ENCODE data around the gene ERMP1. TPM values are rescaled to one million over a fixed set of nuclear protein-coding genes. Genes with fewer than 3 reads are reported as not detected.
A peak's percentile ranks its signal among the peaks of the same experiment; 100 is the strongest.

The ERMP1 gene
- polyA plus RNA-seq, 2 of the 4 experiments (the other 2 are of a cell fraction) = 22.5 to 53.4 TPM

- POLR2A ChIA-PET = no interaction called here
- FAIRE-seq (peak; percentile 61), ATAC-seq (peak; percentile 80 to 89), DNase-seq (ENCODE audit: low read depth in 1 of 2, low spot score in 1 of 2) (peak in 1 of 2 experiments; percentile 73)
- Histone ChIP-seq H3K9me3 (no peaks in the 10 kb centered on the region), H3K4me3 (no peak overlapping the region), H3K27ac (peak overlapping the region; percentile 76 to 86), H3K4me1 (peaks cover 50% of the 10 kb centered on the region), H3K4me2 (peak overlapping the region; percentile 33)
- peak; percentile 16 for TF ChIP-seq MAFK (IDR thresholded peaks at IDR 0.05; ENCODE audit: partially characterized antibody)
- no peak for TF ChIP-seq PBX3 (IDR thresholded peaks at IDR 0.05)
- peak; percentile 44 for TF ChIP-seq NFE2L2 (conservative IDR thresholded peaks at IDR 0.05; ENCODE audit: low read length)
- peak; percentile 95 for TF ChIP-seq GATA3 (IDR thresholded peaks at IDR 0.05; ENCODE audit: borderline replicate concordance)
- TF ChIP-seq TFCP2L1 (CRISPR knock-in tag; IDR thresholded peaks at IDR 0.05) = no peak
- TF ChIP-seq PHF8 (IDR thresholded peaks at IDR 0.05; ENCODE audit: borderline replicate concordance, low read depth) = no peak
- TF ChIP-seq HES2 (IDR thresholded peaks at IDR 0.05) = 0 out of 2 replicates have a peak, but pooled peaks have one; percentile 19
- no peak for TF ChIP-seq FOSL2 (IDR thresholded peaks at IDR 0.05)
- TF ChIP-seq FOSL2 (CRISPR knock-in tag; IDR thresholded peaks at IDR 0.05) = peak; percentile 73
- no peak for TF ChIP-seq CHD2 (IDR thresholded peaks at IDR 0.05; ENCODE audit: low read length, partially characterized antibody)
- no peak for TF ChIP-seq CBX2 (IDR thresholded peaks at IDR 0.05; ENCODE audit: borderline replicate concordance, low read depth)
- no peak for TF ChIP-seq TP53 (CRISPR knock-in tag; IDR thresholded peaks at IDR 0.05)
- no peak for TF ChIP-seq CTCF (IDR thresholded peaks at IDR 0.05)
- TF ChIP-seq CEBPB (IDR thresholded peaks at IDR 0.05) = peak; percentile 90 to 96
- CTCF ChIA-PET = interaction anchor here (0.6 to 3.4 kb wide), 11 partner anchors 9 to 965 kb away, joined by 3 to 30 read pairs (median 3); partner anchors contain the start of gene ERMP1
- 22% methylated on average over 3 of the region's 3 CpGs for WGBS (ENCODE audit: missing lambda C conversion rate)
Measured at GRCh38 chr9:5817862-5818261, 15.1 kb downstream of the ERMP1 start.

- Histone ChIP-seq H3K4me1 (peaks cover 50% of the 10 kb centered on the region), H3K4me3 (no peak overlapping the region), H3K9me3 (no peaks in the 10 kb centered on the region), H3K27ac (no peak overlapping the region), H3K4me2 (peak overlapping the region; percentile 35)
- ChIA-PET CTCF (no interaction called here), POLR2A (no interaction called here)
- ATAC-seq (no peak), FAIRE-seq (no peak), DNase-seq (ENCODE audit: low read depth in 1 of 2, low spot score in 1 of 2) (no peak)
- TF ChIP-seq GATA3 (IDR thresholded peaks at IDR 0.05; ENCODE audit: borderline replicate concordance) (peak; percentile 28; the same call in 1 of the 2 replicates), ZC3H11A (IDR thresholded peaks at IDR 0.05) (no peak), CEBPB (IDR thresholded peaks at IDR 0.05) (peak in 1 of 2 experiments; percentile 29; a peak in 1 of 4 replicates)
- WGBS (ENCODE audit: missing lambda C conversion rate) = 25% methylated on average over 1 of the region's 1 CpG
Measured at GRCh38 chr9:5815461-5815860, 17.5 kb downstream of the ERMP1 start.

GRCh38 chr9:5813824-5814223 lies 19.1 kb downstream of the ERMP1 start:
- no peak overlapping the region for H3K4me3 ChIP-seq
- H3K9me3 ChIP-seq = no peaks in the 10 kb centered on the region
- peaks cover 45% of the 10 kb centered on the region for H3K4me1 ChIP-seq
- ATAC-seq (no peak; a peak in 1 of 6 replicates), FAIRE-seq (no peak), DNase-seq (ENCODE audit: low read depth in 1 of 2, low spot score in 1 of 2) (no peak)
- ChIA-PET CTCF (no interaction called here), POLR2A (no interaction called here)
- 0 out of 3 replicates have a peak overlapping the region, but pooled peaks have one; percentile 5 for H3K4me2 ChIP-seq
- peak overlapping the region in 1 of 2 experiments; percentile 37; a peak in 2 of 6 replicates for H3K27ac ChIP-seq
- 61% methylated on average over 3 of the region's 3 CpGs for WGBS (ENCODE audit: missing lambda C conversion rate)
- TF ChIP-seq HOXB5 (CRISPR knock-in tag; IDR thresholded peaks at IDR 0.05) (no peak), GATA3 (IDR thresholded peaks at IDR 0.05; ENCODE audit: borderline replicate concordance) (no peak), HOXB13 (CRISPR knock-in tag; IDR thresholded peaks at IDR 0.05; ENCODE audit: low read depth) (no peak), RARB (CRISPR knock-in tag; IDR thresholded peaks at IDR 0.05) (no peak), ZC3H11A (IDR thresholded peaks at IDR 0.05) (no peak), PBX3 (IDR thresholded peaks at IDR 0.05) (no peak), KDM1A (IDR thresholded peaks at IDR 0.05; ENCODE audit: low read depth) (no peak), E2F6 (IDR thresholded peaks at IDR 0.05; ENCODE audit: borderline replicate concordance, low read depth) (no peak), HMGXB4 (CRISPR knock-in tag; IDR thresholded peaks at IDR 0.05; ENCODE audit: borderline replicate concordance) (no peak), MAZ (IDR thresholded peaks at IDR 0.05; ENCODE audit: borderline replicate concordance, low read depth, low read length) (no peak), RNF2 (IDR thresholded peaks at IDR 0.05; ENCODE audit: borderline replicate concordance, low read depth) (no peak), RFX5 (IDR thresholded peaks at IDR 0.05) (no peak), EHF (CRISPR knock-in tag; IDR thresholded peaks at IDR 0.05) (no peak), POLR2A (IDR thresholded peaks at IDR 0.05; ENCODE audit: low read length) (no peak), EHMT2 (IDR thresholded peaks at IDR 0.05; ENCODE audit: low read depth) (no peak), ZSCAN20 (CRISPR knock-in tag; IDR thresholded peaks at IDR 0.05) (no peak), CBX2 (IDR thresholded peaks at IDR 0.05; ENCODE audit: borderline replicate concordance, low read depth) (no peak), BHLHE40 (IDR thresholded peaks at IDR 0.05; ENCODE audit: low read depth, low read length) (no peak)
